H1 (cell line): Measurements from ENCODE around the gene PHACTR1. TPM values are rescaled to one million over a fixed set of nuclear protein-coding genes. Genes with fewer than 3 reads are reported as not detected.

Experiments used
- CTCF ChIA-PET: fragments of 300-600 bp; sonication (Branson Sonifier 250); formaldehyde crosslinking; loops from one replicate; lab custom pipeline; 2021; ENCODE audit not compliant: partially characterized antibody; lab: Charles Lee
- POLR2A ChIA-PET: fragments of 300-600 bp; sonication (Branson Sonifier 250); formaldehyde crosslinking; loops from one replicate; lab custom pipeline; 2021; ENCODE audit warnings: inconsistent platforms; ENCODE audit not compliant: partially characterized antibody; lab: Charles Lee
- DNase-seq, 2 experiments: peaks; one replicate each; pipeline versions ENCODE4 v3.0.0 to v3.0.0-alpha.2; 2010 to 2022; ENCODE audit warnings: low spot score in 2 of 2, low read depth in 1 of 2, mixed read lengths in 1 of 2
- FAIRE-seq: peaks from 2 replicates; lab custom pipeline; 2011; peaks lifted over from hg19 to GRCh38; lab: Jason Lieb, UNC
- H2AFZ ChIP-seq: 2 replicates; pipeline ENCODE4 v1.8.1; 2012; ENCODE audit warnings: low read length, inconsistent platforms
- H2AK5ac ChIP-seq: 2 replicates; pipeline ENCODE4 v1.6.1; 2013; ENCODE audit warnings: low read depth, low read length
- H2BK120ac ChIP-seq: replicated peaks from 2 replicates; pipeline ENCODE3; 2013; ENCODE audit warnings: low read depth, low read length, inconsistent platforms
- H2BK12ac ChIP-seq: 2 replicates; pipeline ENCODE4 v1.6.1; 2013; ENCODE audit warnings: low read depth, low read length
- H2BK15ac ChIP-seq: 2 replicates; pipeline ENCODE4 v1.6.1; 2013; ENCODE audit warnings: low read length
- H2BK20ac ChIP-seq: 2 replicates; pipeline ENCODE4 v1.6.1; 2013; ENCODE audit warnings: low read length
- H2BK5ac ChIP-seq: 2 replicates; pipeline ENCODE4 v1.6.1; 2013; ENCODE audit warnings: low read depth, low read length
- H3K14ac ChIP-seq: 2 replicates; pipeline ENCODE4 v1.6.1; 2013; ENCODE audit warnings: inconsistent platforms; ENCODE audit not compliant: insufficient read length
- H3K18ac ChIP-seq: 2 replicates; pipeline ENCODE4 v1.6.1; 2013; ENCODE audit warnings: low read length; ENCODE audit errors: extremely low read depth
- H3K23ac ChIP-seq: 2 replicates; pipeline ENCODE4 v1.6.1; 2013; ENCODE audit warnings: inconsistent platforms; ENCODE audit not compliant: insufficient read length
- H3K23me2 ChIP-seq: 2 replicates; pipeline ENCODE4 v1.6.1; 2013; ENCODE audit warnings: low read depth, low read length
- H3K27ac ChIP-seq: 2 replicates; pipeline ENCODE4 v1.6.1; 2011; ENCODE audit warnings: low read depth, low read length, inconsistent platforms
- H3K27me3 ChIP-seq, 4 experiments: replicated peaks in 1 of 4; 1 replicate in 1 of 4; 2 replicates in 3 of 4; pipeline versions ENCODE4 v1.6.1 to v1.8.1; 2011 to 2013; ENCODE audit warnings: low read length in 3 of 4, mild to moderate bottlenecking in 3 of 4, inconsistent platforms in 2 of 4, mixed read lengths in 2 of 4, moderate library complexity in 1 of 4; ENCODE audit not compliant: control insufficient read depth in 3 of 4, insufficient read depth in 3 of 4; ENCODE audit errors: extremely low read depth in 1 of 4
- H3K36me3 ChIP-seq, 4 experiments: 2 replicates each; pipeline versions ENCODE4 v1.6.1 to v1.8.1; 2011 to 2013; ENCODE audit warnings: mild to moderate bottlenecking in 4 of 4, low read length in 3 of 4, moderate library complexity in 2 of 4, control low read depth in 1 of 4, inconsistent platforms in 1 of 4; ENCODE audit not compliant: insufficient read depth in 4 of 4, control insufficient read depth in 2 of 4
- H3K4ac ChIP-seq: replicated peaks from 2 replicates; pipeline ENCODE3; 2013; ENCODE audit warnings: low read length, low read depth, mixed read lengths, inconsistent platforms; ENCODE audit not compliant: insufficient read length
- H3K4me1 ChIP-seq, 4 experiments: replicated peaks in 1 of 4; 1 replicate in 1 of 4; 2 replicates in 3 of 4; pipeline versions ENCODE4 v1.6.1 to v1.8.1; 2011 to 2013; ENCODE audit warnings: low read length in 3 of 4, inconsistent platforms in 2 of 4, mixed read lengths in 1 of 4; ENCODE audit not compliant: insufficient read depth in 4 of 4, control insufficient read depth in 3 of 4
- H3K4me2 ChIP-seq, 2 experiments: 2 replicates each; pipeline versions ENCODE4 v1.6.1 to v1.8.1; 2011 to 2013; ENCODE audit warnings: low read depth in 2 of 2, low read length in 2 of 2, control low read depth in 1 of 2, inconsistent platforms in 1 of 2, mild to moderate bottlenecking in 1 of 2; ENCODE audit not compliant: insufficient read depth in 1 of 2
- H3K4me3 ChIP-seq, 4 experiments: fragments of 200-600, 300-600 bp in 1 of 4; sonication (generic), shearing (Covaris generic), sonication (Bioruptor Twin) in 1 of 4; 2 replicates each; pipeline versions ENCODE4 v1.5.1 to v1.8.1; 2011 to 2016; ENCODE audit warnings: low read length in 4 of 4, low read depth in 3 of 4, control low read depth in 2 of 4, inconsistent platforms in 2 of 4, mild to moderate bottlenecking in 2 of 4, mixed read lengths in 1 of 4, moderate library complexity in 1 of 4; ENCODE audit not compliant: insufficient read depth in 2 of 4; ENCODE audit errors: extremely low read depth in 1 of 4
- H3K56ac ChIP-seq: replicated peaks from 2 replicates; pipeline ENCODE3; 2013; ENCODE audit warnings: low read depth, mild to moderate bottlenecking, mixed read lengths, low read length, inconsistent platforms; ENCODE audit not compliant: insufficient read length
- H3K79me1 ChIP-seq: 2 replicates; pipeline ENCODE4 v1.6.1; 2013; ENCODE audit warnings: low read depth, low read length, control low read depth
- H3K79me2 ChIP-seq, 2 experiments: 2 replicates each; pipeline versions ENCODE4 v1.6.1 to v1.8.1; 2012 to 2013; ENCODE audit warnings: low read length in 2 of 2, mild to moderate bottlenecking in 2 of 2, inconsistent platforms in 1 of 2; ENCODE audit not compliant: insufficient read depth in 2 of 2, control insufficient read depth in 1 of 2
- H3K9ac ChIP-seq, 4 experiments: replicated peaks in 1 of 4; 1 replicate in 1 of 4; 2 replicates in 3 of 4; pipeline versions ENCODE4 v1.6.1 to v1.8.1; 2011 to 2013; ENCODE audit warnings: low read depth in 3 of 4, low read length in 3 of 4, control low read depth in 2 of 4, mild to moderate bottlenecking in 2 of 4, moderate library complexity in 2 of 4, inconsistent platforms in 1 of 4; ENCODE audit errors: extremely low read depth in 1 of 4
- H3K9me3 ChIP-seq, 2 experiments: 2 replicates each; pipeline versions ENCODE4 v1.6.1 to v1.8.1; 2012 to 2013; ENCODE audit warnings: mild to moderate bottlenecking in 2 of 2, moderate library complexity in 2 of 2, control low read depth in 1 of 2, inconsistent platforms in 1 of 2, low read depth in 1 of 2, low read length in 1 of 2, mixed read lengths in 1 of 2; ENCODE audit not compliant: insufficient read depth in 2 of 2
- H4K20me1 ChIP-seq, 2 experiments: replicated peaks in 1 of 2; 2 replicates each; pipeline versions ENCODE3 to v1.8.1; 2011 to 2013; ENCODE audit warnings: inconsistent platforms in 2 of 2, low read length in 2 of 2, mild to moderate bottlenecking in 1 of 2; ENCODE audit not compliant: insufficient read depth in 2 of 2, control insufficient read depth in 1 of 2
- H4K5ac ChIP-seq: 2 replicates; pipeline ENCODE4 v1.6.1; 2013; ENCODE audit warnings: low read length, low read depth, mixed read lengths, inconsistent platforms; ENCODE audit not compliant: insufficient read length
- H4K8ac ChIP-seq: 2 replicates; pipeline ENCODE4 v1.8.0; 2013; ENCODE audit warnings: mild to moderate bottlenecking, moderate library complexity, low read length, inconsistent platforms; ENCODE audit not compliant: insufficient read depth; ENCODE audit errors: extremely low read depth
- H4K91ac ChIP-seq: replicated peaks from 2 replicates; pipeline ENCODE3; 2013; ENCODE audit warnings: low read length, mixed read lengths, inconsistent platforms; ENCODE audit not compliant: insufficient read length
- CTBP2 ChIP-seq: IDR thresholded peaks from 2 replicates; pipeline ENCODE4 v1.7.0; 2011; ENCODE audit warnings: borderline replicate concordance, mild to moderate bottlenecking, moderate library complexity, mixed read lengths, low read length; ENCODE audit not compliant: insufficient read depth, insufficient read length
- GABPA ChIP-seq: IDR thresholded peaks from 2 replicates; pipeline ENCODE4 v1.6.1; 2011; ENCODE audit warnings: mild to moderate bottlenecking, low read length, moderate library complexity, borderline replicate concordance; ENCODE audit not compliant: insufficient read depth
- NANOG ChIP-seq: IDR thresholded peaks from 2 replicates; pipeline ENCODE4 v1.6.1; 2011; ENCODE audit warnings: low read length, low read depth, mild to moderate bottlenecking, inconsistent platforms; ENCODE audit not compliant: insufficient read depth, poor library complexity, severe bottlenecking
- POU5F1 ChIP-seq: IDR thresholded peaks from 2 replicates; pipeline ENCODE4 v1.6.1; 2011; ENCODE audit warnings: low read depth, mild to moderate bottlenecking, low read length, moderate library complexity
- RAD21 ChIP-seq, 2 experiments: IDR thresholded peaks in 1 of 2; conservative IDR thresholded peaks in 1 of 2; 2 replicates each; pipeline ENCODE4 v1.6.1; 2011; ENCODE audit warnings: low read depth in 2 of 2, low read length in 2 of 2, improper control_type of control experiment in 1 of 2, inconsistent platforms in 1 of 2, mild to moderate bottlenecking in 1 of 2, moderate library complexity in 1 of 2
- RBBP5 ChIP-seq: IDR thresholded peaks from 2 replicates; pipeline ENCODE4 v1.7.1; 2012; ENCODE audit warnings: low read depth, mild to moderate bottlenecking, inconsistent platforms, low read length, moderate library complexity, borderline replicate concordance
- SUZ12 ChIP-seq: fragments of 200-600 bp; sonication (generic); IDR thresholded peaks from 2 replicates; pipeline ENCODE4 v1.6.1; 2012; ENCODE audit warnings: mild to moderate bottlenecking, inconsistent platforms, low read length, moderate library complexity, mixed read lengths
- WGBS, 2 experiments: shearing (Covaris generic) in 1 of 2; methylation state at CpG; one replicate each; pipeline versions ENCODE4 v1.1.6 to v1.1.7; 2013 to 2015; ENCODE audit warnings: low lambda C conversion rate in 2 of 2, mixed read lengths in 2 of 2, inconsistent platforms in 1 of 2, low coverage in 1 of 2, missing lambda C conversion rate in 1 of 2; ENCODE audit not compliant: insufficient replicate concordance in 2 of 2, insufficient coverage in 1 of 2, insufficient read length in 1 of 2; ENCODE audit errors: extremely low coverage in 1 of 2, missing lambda C conversion rate in 1 of 2; 5-methylcytosine and 5-hydroxymethylcytosine counted together
- polyA plus RNA-seq, 7 experiments: library from polyadenylated mRNA; depleted of rRNA in 3 of 7; stranded (reverse) in 5 of 7; unstranded in 2 of 7; fragments of >200 nt in 5 of 7; fragments of 200-250 nt in 2 of 7; gene quantifications; 1 replicate in 5 of 7; 2 replicates in 1 of 7; 4 replicates in 1 of 7; pipeline versions ENCODE4 v1.2.1 to v1.2.3, GENCODE V29; 2011 to 2013; ENCODE audit warnings: missing spikeins in 2 of 7, mixed read lengths in 2 of 7
- total RNA-seq: library from RNA; stranded (reverse); fragmentation: NEBNext Ultra II Directional; extraction: Animal tissue kit (Norgen Biotek cat#: 25700); gene quantifications from 2 replicates; pipeline ENCODE4 v1.2.1, GENCODE V29; 2021
- TF ChIP-seq, protein P1 (sequence below), 3 experiments: IDR thresholded peaks; 1 replicate in 2 of 3; 2 replicates in 1 of 3; pipeline versions ENCODE4 v1.5.1 to v1.6.1; 2011; ENCODE audit warnings: low read length in 3 of 3, mild to moderate bottlenecking in 3 of 3, inconsistent platforms in 2 of 3, low read depth in 1 of 3, moderate library complexity in 1 of 3; ENCODE audit not compliant: insufficient read depth in 1 of 3; ENCODE audit errors: control extremely low read depth in 1 of 3

Gene PHACTR1
- total and polyA plus RNA-seq, 2 of the 8 experiments (the other 6 are each of a cell fraction or from before 2014, with no cell fraction given), result 3.9 to 17.1 TPM

- H3K56ac ChIP-seq, result no peak overlapping the region
- peaks cover 2 to 11% (median 2%) of the 10 kb centered on the region in 4 experiments; a peak in 6 of 7 replicates for H3K4me1 ChIP-seq
- peaks cover 0 to 4% of the 10 kb centered on the region in 2 experiments; a peak in 2 of 4 replicates for H3K79me2 ChIP-seq
- no peak overlapping the region for H4K91ac ChIP-seq
- H3K18ac ChIP-seq, result no peak overlapping the region
- H3K23ac ChIP-seq, result no peak overlapping the region
- no peak overlapping the region for H3K14ac ChIP-seq
- peaks cover 0 to 2% of the 10 kb centered on the region in 2 experiments for H4K20me1 ChIP-seq
- CTCF ChIA-PET, result interaction anchor here (0.8 to 1.4 kb wide), 3 partner anchors 10 to 146 kb away, joined by 3 to 4 read pairs (median 3); no protein-coding TSS in a partner anchor
- no peak overlapping the region for H2BK120ac ChIP-seq
- 0 out of 8 replicates have a peak, but pooled peaks cover 0 to 2% (median 0%) of the 10 kb centered on the region in 4 experiments for H3K36me3 ChIP-seq
- H3K79me1 ChIP-seq, result peaks cover 2% of the 10 kb centered on the region; the same call in 1 of the 2 replicates
- WGBS, 2 experiments, result 6% methylated on average over 2 of the region's 2 CpGs; no CpG with 5 or more reads in 1 of the 2 experiments
- FAIRE-seq (peak; percentile 52), DNase-seq (no peak)
- no peak overlapping the region for H3K4ac ChIP-seq
- H3K27me3 ChIP-seq, result peaks cover 0 to 4% (median 0%) of the 10 kb centered on the region in 4 experiments; a peak in 3 of 7 replicates
- H3K4me3 ChIP-seq, result peak overlapping the region; percentile 49 to 87 (median 80)
- H2BK15ac ChIP-seq, result no peak overlapping the region
- H3K23me2 ChIP-seq, result peaks cover 10% of the 10 kb centered on the region
- H2AFZ ChIP-seq, result no peak overlapping the region
- H4K5ac ChIP-seq, result no peak overlapping the region
- H3K27ac ChIP-seq, result no peak overlapping the region
- peak overlapping the region; percentile 79 to 87 for H3K4me2 ChIP-seq
- H2BK12ac ChIP-seq, result no peak overlapping the region
- H2BK20ac ChIP-seq, result no peak overlapping the region
- H2BK5ac ChIP-seq, result no peak overlapping the region
- no peak overlapping the region for H4K8ac ChIP-seq
- H3K9me3 ChIP-seq, result peaks cover 2 to 13% of the 10 kb centered on the region in 2 experiments; a peak in 3 of 4 replicates
- no peak overlapping the region for H2AK5ac ChIP-seq
- H3K9ac ChIP-seq, result no peak overlapping the region
- POLR2A ChIA-PET, result no interaction called here
- TF ChIP-seq POU5F1 (0 out of 2 replicates have a peak, but pooled peaks have one; percentile 28), SUZ12 (peak; percentile 33; the same call in 1 of the 2 replicates), NANOG (peak; percentile 62), CTBP2 (peak; percentile 5), RBBP5 (no peak), RAD21 (IDR thresholded peaks at IDR 0.05 in 1 of 2, conservative IDR thresholded peaks at IDR 0.05 in 1 of 2; ENCODE audit: low read depth in 2 of 2, low read length in 2 of 2) (peak; percentile 7 to 29; a peak in 1 of 4 replicates), GABPA (no peak)
- TF ChIP-seq, protein P1, sequence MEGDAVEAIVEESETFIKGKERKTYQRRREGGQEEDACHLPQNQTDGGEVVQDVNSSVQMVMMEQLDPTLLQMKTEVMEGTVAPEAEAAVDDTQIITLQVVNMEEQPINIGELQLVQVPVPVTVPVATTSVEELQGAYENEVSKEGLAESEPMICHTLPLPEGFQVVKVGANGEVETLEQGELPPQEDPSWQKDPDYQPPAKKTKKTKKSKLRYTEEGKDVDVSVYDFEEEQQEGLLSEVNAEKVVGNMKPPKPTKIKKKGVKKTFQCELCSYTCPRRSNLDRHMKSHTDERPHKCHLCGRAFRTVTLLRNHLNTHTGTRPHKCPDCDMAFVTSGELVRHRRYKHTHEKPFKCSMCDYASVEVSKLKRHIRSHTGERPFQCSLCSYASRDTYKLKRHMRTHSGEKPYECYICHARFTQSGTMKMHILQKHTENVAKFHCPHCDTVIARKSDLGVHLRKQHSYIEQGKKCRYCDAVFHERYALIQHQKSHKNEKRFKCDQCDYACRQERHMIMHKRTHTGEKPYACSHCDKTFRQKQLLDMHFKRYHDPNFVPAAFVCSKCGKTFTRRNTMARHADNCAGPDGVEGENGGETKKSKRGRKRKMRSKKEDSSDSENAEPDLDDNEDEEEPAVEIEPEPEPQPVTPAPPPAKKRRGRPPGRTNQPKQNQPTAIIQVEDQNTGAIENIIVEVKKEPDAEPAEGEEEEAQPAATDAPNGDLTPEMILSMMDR (IDR thresholded peaks at IDR 0.05; ENCODE audit: control extremely low read depth in 1 of 3, insufficient read depth in 1 of 3, low read depth in 1 of 3, low read length in 3 of 3), result peak in 1 of 3 experiments; percentile 18; a peak in 1 of 4 replicates
Measured at GRCh38 chr6:12748411-12748810, 31.8 kb downstream of the PHACTR1 start.
